Activated CD4-positive, alpha-beta memory T cell treated with anti-CD3 and anti-CD28 coated beads, Interleukin-2, amount 10 ng/mL, durations not matched to agents 7 days and 5 days (primary cell): ENCODE measurements around the gene FBXO48. TPM values are rescaled to one million over a fixed set of nuclear protein-coding genes. Genes with fewer than 3 reads are reported as not detected.
A peak's percentile ranks its signal among the peaks of the same experiment; 100 is the strongest.
"Not testable (repeated sequence)": the region's sequence is repeated elsewhere in the genome, so short reads cannot be mapped to it uniquely, and the experiment has no call there.

Experiments
- CTCF ChIA-PET: fragments of 350-600 bp; sonication (Branson Sonifier 250); formaldehyde crosslinking; loops from one replicate; lab custom pipeline; 2021; ENCODE audit warnings: antibody characterized with exemption, inconsistent platforms; lab: Charles Lee
- POLR2A ChIA-PET: fragments of 350-600 bp; sonication (Branson Sonifier 250); formaldehyde crosslinking; loops from one replicate; lab custom pipeline; 2021; ENCODE audit warnings: antibody characterized with exemption; lab: Charles Lee
- DNase-seq: peaks from one replicate; pipeline ENCODE4 v3.0.0-alpha.2; 2020
- H3K27ac Mint-ChIP-seq: one replicate; pipeline ENCODE4 v1.8.0; 2021; ENCODE audit warnings: mild to moderate bottlenecking, mixed read lengths
- H3K27me3 Mint-ChIP-seq: one replicate; pipeline ENCODE4 v1.8.0; 2021; ENCODE audit warnings: mixed read lengths
- H3K36me3 Mint-ChIP-seq: one replicate; pipeline ENCODE4 v1.8.0; 2021; ENCODE audit warnings: low read depth, mixed read lengths
- H3K4me1 Mint-ChIP-seq: one replicate; pipeline ENCODE4 v1.8.0; 2021; ENCODE audit warnings: mixed read lengths
- H3K4me3 Mint-ChIP-seq: one replicate; pipeline ENCODE4 v1.8.0; 2021; ENCODE audit warnings: mild to moderate bottlenecking, mixed read lengths
- H3K9me3 Mint-ChIP-seq: one replicate; pipeline ENCODE4 v1.8.0; 2021; ENCODE audit warnings: mixed read lengths
- total RNA-seq, 2 experiments: library from RNA; stranded (reverse); gene quantifications; one replicate each; pipeline ENCODE4 v1.2.3, GENCODE V29; 2021

Gene FBXO48
- total RNA-seq, 2 experiments from 2014 or later: 5.0 to 5.4 TPM

DNA sequence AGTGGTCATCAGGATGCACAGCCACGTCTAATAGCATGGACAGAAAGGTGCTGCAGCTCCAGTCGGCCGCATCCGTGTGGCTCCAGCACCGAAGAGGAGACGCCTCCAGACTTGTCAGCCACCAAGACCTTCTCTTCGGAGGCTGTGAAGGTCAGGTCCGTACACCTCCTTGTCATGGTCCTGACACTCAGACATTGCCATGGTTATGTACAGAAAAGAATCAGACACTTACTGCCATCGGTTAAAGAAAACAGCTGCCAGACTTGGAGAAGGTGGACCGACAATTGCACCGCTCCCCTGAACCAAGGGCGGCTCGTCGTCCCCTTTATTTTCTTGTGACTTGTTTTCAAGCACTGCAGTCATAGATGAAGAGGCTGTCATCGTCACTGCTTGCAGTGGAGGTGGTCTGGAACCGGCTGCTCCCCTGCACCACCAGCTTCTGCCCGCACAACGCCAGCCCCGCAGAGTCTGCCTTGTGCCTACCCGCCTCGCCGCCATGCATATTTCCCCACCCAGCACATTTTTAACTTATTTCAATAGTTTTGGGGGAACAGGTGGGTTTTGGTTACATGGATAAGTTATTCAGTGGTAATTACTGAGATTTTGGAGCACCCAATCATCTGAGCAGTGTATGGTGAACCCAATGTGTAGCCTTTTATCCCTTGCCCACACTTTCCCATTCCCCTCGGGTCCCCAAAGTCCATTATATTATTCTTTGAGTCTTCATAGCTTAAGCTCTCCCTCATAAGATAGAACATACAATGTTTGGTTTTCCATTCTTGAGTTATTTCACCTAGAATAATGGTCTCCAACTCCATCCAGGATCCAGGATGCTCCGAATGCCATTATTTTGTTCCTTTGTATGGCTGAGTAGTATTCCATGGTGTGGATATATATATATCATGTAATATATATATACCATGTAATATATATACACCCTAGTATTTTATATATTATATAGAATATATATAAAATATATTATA is 18.1 kb downstream of the FBXO48 start:
- CTCF ChIA-PET: no interaction called here
- POLR2A ChIA-PET: interaction anchor here (0.7 to 0.9 kb wide), 2 partner anchors 18 to 372 kb away, joined by 3 read pairs; partner anchors contain the start of genes APLF and FBXO48
- no peak overlapping the region for H3K4me3 Mint-ChIP-seq
- H3K36me3 Mint-ChIP-seq: no peaks in the 10 kb centered on the region
- no peaks in the 10 kb centered on the region for H3K27me3 Mint-ChIP-seq
- H3K9me3 Mint-ChIP-seq: no peaks in the 10 kb centered on the region
- peak; percentile 38 for DNase-seq
- peaks cover 5% of the 10 kb centered on the region for H3K4me1 Mint-ChIP-seq
- H3K27ac Mint-ChIP-seq: no peak overlapping the region

DNA sequence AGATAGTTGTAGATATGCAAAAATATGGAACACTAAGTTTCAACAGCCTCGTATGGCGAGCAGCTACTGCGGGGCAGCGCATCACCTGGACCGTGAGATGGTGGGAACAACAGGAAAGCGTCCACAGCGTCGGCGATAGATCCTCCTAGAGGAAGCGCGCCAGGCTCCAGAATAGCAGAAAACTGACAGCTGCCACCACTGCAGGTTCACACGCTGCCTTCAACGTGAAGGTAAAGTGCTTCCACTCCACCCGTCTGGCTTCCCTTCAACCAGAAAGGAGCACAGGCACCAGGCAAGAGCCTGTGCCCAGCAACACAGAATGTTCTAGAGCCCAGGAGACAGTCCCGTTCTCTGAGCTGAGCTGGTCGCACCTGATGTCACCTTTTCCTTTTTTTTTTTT is 20.0 kb downstream of the FBXO48 start:
- no peaks in the 10 kb centered on the region for H3K9me3 Mint-ChIP-seq
- H3K27me3 Mint-ChIP-seq: peaks cover 5% of the 10 kb centered on the region
- H3K27ac Mint-ChIP-seq: no peak overlapping the region
- DNase-seq: no peak
- peaks cover under 1% of the 10 kb centered on the region for H3K4me1 Mint-ChIP-seq
- H3K4me3 Mint-ChIP-seq: no peak overlapping the region
- ChIA-PET POLR2A (no interaction called here), CTCF (no interaction called here)
- H3K36me3 Mint-ChIP-seq: no peaks in the 10 kb centered on the region

GRCh38 chr2:68446425-68446824 is 20.7 kb downstream of the FBXO48 start:
- H3K27ac Mint-ChIP-seq, H3K4me3 Mint-ChIP-seq, H3K9me3 Mint-ChIP-seq, H3K4me1 Mint-ChIP-seq, DNase-seq, POLR2A ChIA-PET, H3K27me3 Mint-ChIP-seq, CTCF ChIA-PET, H3K36me3 Mint-ChIP-seq: not testable (repeated sequence)

DNA sequence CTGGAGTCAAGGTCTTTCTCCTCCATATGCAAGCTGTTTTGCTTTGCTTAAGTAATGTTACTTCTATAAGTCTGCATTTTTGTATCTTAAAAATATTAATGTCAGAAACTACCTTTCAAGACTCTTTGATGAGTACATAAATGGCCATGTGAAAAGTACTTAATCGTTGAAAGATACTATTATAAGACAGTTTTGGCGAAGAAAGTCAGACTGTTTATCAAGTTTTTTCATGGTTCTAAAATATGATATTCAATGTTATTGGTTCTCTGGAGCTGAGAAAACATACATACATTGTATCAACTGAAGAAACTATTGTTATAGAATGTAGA is 25.1 kb downstream of the FBXO48 start:
- Mint-ChIP-seq H3K27me3 (peaks cover 10% of the 10 kb centered on the region), H3K27ac (no peak overlapping the region), H3K9me3 (no peaks in the 10 kb centered on the region), H3K4me3 (no peak overlapping the region), H3K4me1 (peaks cover 16% of the 10 kb centered on the region), H3K36me3 (no peaks in the 10 kb centered on the region)
- no peak for DNase-seq
- ChIA-PET CTCF (interaction anchor here (0.7 to 6.2 kb wide), 33 partner anchors 10 to 466 kb away, joined by 3 to 61 read pairs (median 5); partner anchors contain the start of gene PLEK), POLR2A (interaction anchor here (1.0 to 1.8 kb wide), 4 partner anchors 15 to 189 kb away, joined by 3 to 6 read pairs (median 6); partner anchors contain the start of genes APLF, FBXO48 and PPP3R1)

DNA sequence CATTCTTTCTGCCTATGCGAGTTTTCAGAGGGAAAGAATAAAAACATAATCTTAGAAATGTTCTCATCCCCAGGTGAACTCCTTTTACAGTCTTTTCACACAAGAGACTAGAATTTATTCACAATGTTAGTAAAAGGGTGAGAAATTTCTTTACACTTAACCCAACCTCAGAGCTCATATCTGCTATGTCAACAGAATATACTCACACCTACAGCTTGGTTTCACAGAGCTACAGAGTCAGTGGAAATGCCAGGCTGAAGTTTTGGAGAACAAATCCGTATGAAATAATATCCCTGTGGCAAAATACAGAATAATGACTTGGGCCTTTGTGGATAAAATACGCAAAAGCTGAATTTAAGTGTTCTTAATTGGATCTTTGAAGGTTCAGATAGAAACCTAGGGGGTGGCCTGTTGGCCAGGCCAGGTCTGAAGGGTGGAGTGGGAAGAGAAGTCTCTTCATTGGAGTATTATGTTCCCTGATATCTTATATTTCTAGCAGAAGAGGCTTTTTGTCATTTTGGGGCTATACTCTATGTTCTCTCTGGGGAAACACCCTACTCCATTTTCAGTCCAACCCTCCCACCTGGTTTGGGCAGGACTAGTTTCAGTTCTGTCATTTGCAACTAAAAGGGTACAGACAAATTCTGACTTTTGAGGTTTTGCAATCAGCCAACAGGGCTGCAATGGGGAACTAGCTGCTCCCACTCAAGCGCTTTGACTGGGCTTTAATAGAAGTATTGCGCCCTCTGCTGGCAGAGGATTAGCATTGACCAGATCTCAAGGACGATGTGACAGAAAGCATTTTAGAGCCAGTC is 25.7 kb downstream of the FBXO48 start:
- POLR2A ChIA-PET: interaction anchor here (0.6 to 1.8 kb wide), 10 partner anchors 10 to 283 kb away, joined by 3 to 6 read pairs (median 4); partner anchors contain the start of genes APLF, FBXO48, PNO1 and PPP3R1
- H3K27ac Mint-ChIP-seq: peak overlapping the region; percentile 7
- H3K27me3 Mint-ChIP-seq: peaks cover 10% of the 10 kb centered on the region
- peaks cover 16% of the 10 kb centered on the region for H3K4me1 Mint-ChIP-seq
- H3K36me3 Mint-ChIP-seq: no peaks in the 10 kb centered on the region
- DNase-seq: peak; percentile 84
- CTCF ChIA-PET: interaction anchor here (0.7 to 6.2 kb wide), 38 partner anchors 9 to 466 kb away, joined by 3 to 61 read pairs (median 5); partner anchors contain the start of genes APLF, FBXO48 and PLEK
- no peak overlapping the region for H3K4me3 Mint-ChIP-seq
- no peaks in the 10 kb centered on the region for H3K9me3 Mint-ChIP-seq

- ChIA-PET CTCF (interaction anchor here (1.3 to 6.2 kb wide), 3 partner anchors 25 to 146 kb away, joined by 3 to 61 read pairs (median 5); no protein-coding TSS in a partner anchor), POLR2A (interaction anchor here (0.9 kb wide), 1 partner anchor 15 kb away, joined by 3 read pairs; no protein-coding TSS in a partner anchor)
- peaks cover 16% of the 10 kb centered on the region for H3K4me1 Mint-ChIP-seq
- H3K9me3 Mint-ChIP-seq: no peaks in the 10 kb centered on the region
- no peak overlapping the region for H3K4me3 Mint-ChIP-seq
- no peak overlapping the region for H3K27ac Mint-ChIP-seq
- H3K27me3 Mint-ChIP-seq: peaks cover 10% of the 10 kb centered on the region
- DNase-seq: no peak
- H3K36me3 Mint-ChIP-seq: no peaks in the 10 kb centered on the region
These were observed 28.4 kb downstream of the FBXO48 start for GRCh38 chr2:68438455-68439303.

DNA sequence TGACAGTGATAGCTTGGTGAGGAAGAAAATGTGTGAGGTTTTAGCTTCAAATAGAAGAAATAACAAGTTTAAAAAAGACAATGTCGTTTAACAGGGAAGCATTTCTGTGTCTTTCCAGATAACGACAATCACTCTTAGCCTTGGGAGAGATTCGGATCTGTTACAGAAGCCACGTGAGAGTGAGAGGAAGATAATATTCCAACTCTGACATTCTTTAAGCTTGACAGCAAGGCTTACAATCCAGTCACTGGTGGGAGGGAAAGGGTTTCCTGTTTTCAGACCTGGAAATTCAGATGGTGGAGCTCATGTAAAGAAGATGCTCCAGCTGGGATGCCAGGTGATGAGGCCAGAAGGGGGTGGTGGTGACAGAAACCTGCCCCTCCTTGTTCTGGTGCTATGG is 30.8 kb downstream of the FBXO48 start:
- Mint-ChIP-seq H3K4me1 (peaks cover 12% of the 10 kb centered on the region), H3K27ac (no peak overlapping the region), H3K36me3 (no peaks in the 10 kb centered on the region), H3K27me3 (peaks cover 5% of the 10 kb centered on the region), H3K4me3 (no peak overlapping the region), H3K9me3 (no peaks in the 10 kb centered on the region)
- POLR2A ChIA-PET: interaction anchor here (1.0 kb wide), 1 partner anchor 9 kb away, joined by 3 read pairs; no protein-coding TSS in a partner anchor
- CTCF ChIA-PET: interaction anchor here (0.9 to 1.2 kb wide), 2 partner anchors 75 to 144 kb away, joined by 3 to 4 read pairs; no protein-coding TSS in a partner anchor
- no peak for DNase-seq

DNA sequence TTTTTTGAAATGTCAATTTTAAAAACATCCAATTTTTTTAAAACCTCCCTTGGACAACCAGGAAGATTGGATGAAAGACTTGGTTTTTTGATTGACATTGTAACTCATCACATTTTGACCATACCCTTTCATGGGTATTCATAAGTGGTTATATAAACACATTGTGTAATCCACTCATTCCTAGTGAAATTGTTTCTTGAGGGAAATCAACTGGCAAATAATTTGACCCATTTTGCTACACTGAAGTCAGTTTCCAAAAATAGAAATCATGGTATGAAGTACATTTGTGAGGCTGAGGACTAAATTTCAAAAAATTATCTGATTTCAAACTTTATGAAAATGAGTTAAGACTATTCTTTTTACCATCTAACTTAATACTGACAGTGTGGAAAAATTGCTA is 31.5 kb downstream of the FBXO48 start:
- Mint-ChIP-seq H3K27ac (no peak overlapping the region), H3K27me3 (peaks cover 5% of the 10 kb centered on the region), H3K36me3 (no peaks in the 10 kb centered on the region), H3K4me1 (peaks cover 6% of the 10 kb centered on the region), H3K4me3 (no peak overlapping the region), H3K9me3 (no peaks in the 10 kb centered on the region)
- POLR2A ChIA-PET: no interaction called here
- no peak for DNase-seq
- CTCF ChIA-PET: interaction anchor here (1.2 kb wide), 1 partner anchor 74 kb away, joined by 4 read pairs; no protein-coding TSS in a partner anchor

GRCh38 chr2:68434981-68435380 is 32.1 kb downstream of the FBXO48 start:
- Mint-ChIP-seq H3K27ac (no peak overlapping the region), H3K9me3 (no peaks in the 10 kb centered on the region), H3K4me1 (peaks cover 3% of the 10 kb centered on the region), H3K36me3 (no peaks in the 10 kb centered on the region), H3K4me3 (no peak overlapping the region), H3K27me3 (peaks cover 5% of the 10 kb centered on the region)
- DNase-seq: no peak
- CTCF ChIA-PET: no interaction called here
- POLR2A ChIA-PET: no interaction called here

GRCh38 chr2:68432696-68433658 is 34.1 kb downstream of the FBXO48 start:
- no peak overlapping the region for H3K27ac Mint-ChIP-seq
- H3K4me3 Mint-ChIP-seq: no peak overlapping the region
- ChIA-PET CTCF (interaction anchor here (0.6 to 1.5 kb wide), 2 partner anchors 9 to 45 kb away, joined by 3 to 7 read pairs; no protein-coding TSS in a partner anchor), POLR2A (no interaction called here)
- no peaks in the 10 kb centered on the region for H3K27me3 Mint-ChIP-seq
- H3K36me3 Mint-ChIP-seq: no peaks in the 10 kb centered on the region
- H3K4me1 Mint-ChIP-seq: peaks cover 3% of the 10 kb centered on the region
- H3K9me3 Mint-ChIP-seq: no peaks in the 10 kb centered on the region
- DNase-seq: no peak
